HG02642 (cell line): Measurements from ENCODE around the gene EYA4.

ENCODE experiments used
- ATAC-seq: cut with Tn5 transposase; IDR thresholded peaks from one replicate; pipeline ENCODE4 v1.9.1; 2021; ENCODE audit warnings: mild to moderate bottlenecking; ENCODE audit not compliant: unreplicated experiment, poor library complexity

The EYA4 gene

DNA sequence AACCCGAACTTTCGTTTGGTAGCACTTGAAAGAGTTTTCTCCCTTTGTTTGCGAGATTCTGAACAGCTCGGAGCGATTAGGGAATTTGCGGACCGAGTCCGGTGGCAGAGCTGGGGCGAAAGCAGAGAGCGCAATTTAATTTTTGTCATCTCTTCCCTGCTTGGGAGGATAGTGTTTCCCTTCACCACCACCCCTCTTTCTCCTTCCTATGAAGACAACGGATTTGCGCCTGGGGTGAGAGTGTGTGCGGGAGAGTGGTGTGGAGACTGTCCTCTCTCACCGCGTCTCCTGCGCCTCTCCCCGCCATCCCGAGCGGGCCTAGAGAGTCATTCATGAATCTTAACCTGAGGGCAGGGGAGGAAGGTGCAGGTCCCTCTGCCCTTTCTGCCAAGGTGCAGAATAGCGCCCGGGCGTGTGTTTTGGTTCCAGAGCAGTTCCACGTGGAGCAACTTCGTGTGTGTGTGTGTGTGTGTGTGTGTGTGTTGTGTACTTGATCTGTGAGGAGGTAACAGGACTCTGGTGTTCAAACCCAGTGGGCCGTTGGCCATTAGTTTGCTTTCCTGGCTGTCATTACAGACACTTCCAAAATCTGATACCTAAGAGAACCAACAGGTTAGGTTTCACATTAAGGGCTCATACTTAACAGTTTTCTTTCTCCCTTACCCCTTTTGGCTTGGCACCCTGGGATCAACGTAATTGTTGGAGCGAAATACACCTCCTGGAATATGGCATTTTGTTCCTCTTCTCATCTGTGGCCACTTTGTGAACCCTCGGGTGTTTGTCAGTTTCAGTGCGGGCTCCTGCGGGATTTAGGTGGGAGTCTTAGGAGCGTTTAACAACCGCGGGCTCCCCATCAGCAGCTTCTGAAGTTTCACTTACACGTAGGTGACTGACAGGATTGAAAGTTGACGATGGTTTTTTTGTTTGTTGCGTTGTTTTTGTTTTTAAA is 1.8 kb downstream of the EYA4 start:
- no peak for ATAC-seq

DNA sequence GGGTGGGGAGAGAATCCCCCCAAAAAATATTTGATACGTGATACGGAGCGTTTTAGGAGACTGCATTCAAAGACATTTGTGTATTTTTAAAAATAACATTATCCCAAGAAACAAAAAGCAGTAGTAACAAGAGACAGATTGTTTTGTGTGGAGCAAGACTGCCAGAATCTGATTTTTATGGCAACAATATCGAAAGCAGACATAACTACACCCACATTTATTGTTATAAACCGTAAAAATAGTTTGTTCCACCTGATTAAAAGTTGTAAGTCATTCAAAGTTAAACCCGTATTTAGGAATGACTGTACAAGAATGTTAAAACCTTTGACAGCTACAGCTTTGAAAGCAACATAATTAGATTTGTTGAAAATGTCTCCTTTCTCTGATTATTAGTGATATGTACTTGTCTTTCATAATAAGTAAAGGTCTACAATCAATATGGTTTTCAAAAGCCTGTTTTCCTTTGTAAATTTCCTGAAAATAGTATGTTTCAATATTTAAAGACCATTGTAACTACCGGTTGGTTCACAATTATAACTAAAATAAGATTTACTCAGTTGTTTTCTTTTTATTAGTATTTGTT is 2.7 kb downstream of the EYA4 start:
- no peak for ATAC-seq

DNA sequence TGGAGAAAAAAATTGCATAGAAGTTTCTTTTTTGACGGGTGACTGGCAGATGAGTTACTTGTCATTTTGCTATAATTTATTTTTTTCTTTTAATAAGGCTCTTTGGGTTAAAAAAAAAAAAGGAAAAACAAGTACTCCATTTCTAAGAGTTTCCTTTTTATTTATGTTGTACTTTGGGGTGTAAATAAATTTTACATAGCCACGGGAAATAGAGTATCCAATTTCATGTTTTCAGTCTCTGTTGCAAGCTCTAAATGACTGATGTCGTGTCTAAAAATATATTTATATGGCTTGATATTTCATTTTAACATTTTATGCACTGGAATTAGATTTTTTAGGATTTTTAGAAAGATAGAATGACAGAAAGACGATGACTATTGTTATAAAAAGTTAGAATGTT is 3.4 kb downstream of the EYA4 start:
- no peak for ATAC-seq

DNA sequence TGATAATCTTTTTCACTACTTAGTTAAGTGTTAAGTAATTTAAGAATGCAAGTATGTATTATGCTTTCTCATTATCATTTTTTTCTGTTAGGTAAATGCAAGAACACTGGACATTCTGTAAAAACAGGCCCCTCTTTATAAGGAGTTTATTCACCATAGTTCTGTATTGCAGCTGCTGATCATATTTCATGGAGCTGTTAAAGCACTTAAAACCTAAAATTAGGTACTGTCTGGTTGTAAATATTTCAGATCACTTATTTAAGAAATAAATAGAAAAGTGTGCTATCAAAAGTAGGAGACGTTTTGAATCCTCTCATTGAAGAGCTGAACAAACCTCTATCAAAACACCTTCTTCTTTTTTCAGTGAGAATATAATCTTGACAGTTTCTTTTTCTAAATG is 3.9 kb downstream of the EYA4 start:
- no peak for ATAC-seq

DNA sequence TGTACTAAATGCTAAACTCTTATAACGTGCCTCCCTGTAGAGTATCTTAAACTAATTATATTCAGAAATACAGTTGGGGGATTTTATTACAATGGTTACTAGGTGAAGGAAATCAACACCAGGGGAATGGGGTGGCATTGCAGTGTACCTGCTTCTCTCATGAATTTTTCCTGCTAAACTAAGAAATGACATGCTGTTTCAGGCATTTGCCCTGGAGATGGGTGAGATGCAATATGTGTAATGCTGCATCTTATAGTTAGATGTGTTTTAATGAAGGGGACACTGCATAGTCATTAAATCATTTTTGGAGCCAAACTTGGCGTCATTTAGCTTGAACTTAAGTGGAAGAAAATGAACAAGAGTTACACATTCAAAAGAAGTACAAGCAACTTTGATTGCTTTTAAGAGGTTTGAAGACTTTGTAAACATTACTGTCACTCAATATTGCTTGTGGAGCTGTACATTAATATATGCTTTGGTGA is 4.3 kb downstream of the EYA4 start:
- no peak for ATAC-seq

DNA sequence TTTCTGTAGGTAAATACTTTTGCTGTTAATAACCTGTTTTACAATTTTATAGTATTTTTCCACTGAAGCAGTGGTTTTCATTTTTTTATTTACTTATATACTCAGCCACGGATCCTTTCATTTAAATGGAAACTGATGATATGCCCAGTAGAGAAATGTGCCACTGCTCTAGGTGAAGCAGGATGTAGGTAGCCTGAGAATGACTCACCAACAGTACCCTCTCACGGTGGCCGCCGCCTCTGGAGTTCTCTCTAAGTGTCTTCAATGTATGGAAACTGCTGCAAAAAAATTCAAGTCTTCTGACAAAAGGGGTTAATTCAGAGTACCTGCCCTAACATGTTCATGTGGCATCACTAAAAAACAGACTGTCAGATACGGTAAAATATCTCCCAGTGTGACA is 6.4 kb downstream of the EYA4 start:
- no peak for ATAC-seq

DNA sequence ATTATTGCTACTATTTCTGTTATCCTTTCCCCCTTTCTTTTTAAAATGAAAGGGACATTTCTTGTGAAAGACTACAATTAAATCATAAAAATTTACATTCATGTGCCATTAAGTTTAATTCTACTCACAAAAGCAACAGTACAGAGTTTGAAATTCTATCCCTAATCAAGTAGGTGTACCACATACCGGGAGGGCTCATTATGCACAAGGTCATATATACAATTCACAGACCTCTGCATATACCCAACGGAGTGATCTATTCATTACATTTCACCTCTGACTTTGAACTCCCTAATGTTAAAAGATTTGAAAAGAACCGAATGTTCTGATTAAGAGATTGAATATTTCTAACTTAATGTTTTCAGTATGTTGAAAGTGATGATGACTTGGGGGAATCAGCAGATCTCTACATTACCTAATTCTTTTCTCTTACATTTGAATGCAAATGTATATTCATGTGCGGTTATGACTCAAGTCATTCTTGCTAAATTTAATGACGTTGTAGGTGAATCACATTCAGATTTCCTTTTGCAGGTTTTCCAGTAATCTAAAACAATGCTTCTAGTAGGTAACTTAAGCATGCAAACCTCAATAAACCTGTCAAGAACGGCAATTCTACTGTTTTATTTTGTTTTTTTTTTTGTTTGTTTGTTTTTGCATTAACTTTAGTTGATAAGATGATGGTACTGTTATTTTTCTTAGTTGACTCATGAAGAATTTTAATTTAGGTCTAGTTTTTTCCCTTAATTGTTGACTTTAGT is 7.3 kb downstream of the EYA4 start:
- ATAC-seq = no peak

DNA sequence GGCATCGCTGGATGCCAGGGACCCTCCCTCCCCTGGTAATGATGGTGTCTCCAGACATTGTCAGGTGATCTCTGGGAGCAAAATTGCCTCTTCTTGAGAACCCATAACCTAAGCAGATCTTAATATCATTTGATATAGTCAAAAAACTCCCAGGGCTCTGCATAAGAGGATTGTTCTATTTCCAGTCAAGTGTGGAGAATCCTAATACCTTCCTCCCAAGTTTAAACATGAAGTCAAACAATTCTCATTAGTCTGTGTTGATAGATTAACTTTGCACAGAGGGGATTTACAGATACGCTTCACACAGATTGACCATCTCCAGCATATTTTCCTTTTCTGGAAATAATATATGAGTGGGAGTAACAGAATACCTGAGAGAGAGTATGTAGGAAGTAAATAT is 10.5 kb downstream of the EYA4 start:
- no peak for ATAC-seq

DNA sequence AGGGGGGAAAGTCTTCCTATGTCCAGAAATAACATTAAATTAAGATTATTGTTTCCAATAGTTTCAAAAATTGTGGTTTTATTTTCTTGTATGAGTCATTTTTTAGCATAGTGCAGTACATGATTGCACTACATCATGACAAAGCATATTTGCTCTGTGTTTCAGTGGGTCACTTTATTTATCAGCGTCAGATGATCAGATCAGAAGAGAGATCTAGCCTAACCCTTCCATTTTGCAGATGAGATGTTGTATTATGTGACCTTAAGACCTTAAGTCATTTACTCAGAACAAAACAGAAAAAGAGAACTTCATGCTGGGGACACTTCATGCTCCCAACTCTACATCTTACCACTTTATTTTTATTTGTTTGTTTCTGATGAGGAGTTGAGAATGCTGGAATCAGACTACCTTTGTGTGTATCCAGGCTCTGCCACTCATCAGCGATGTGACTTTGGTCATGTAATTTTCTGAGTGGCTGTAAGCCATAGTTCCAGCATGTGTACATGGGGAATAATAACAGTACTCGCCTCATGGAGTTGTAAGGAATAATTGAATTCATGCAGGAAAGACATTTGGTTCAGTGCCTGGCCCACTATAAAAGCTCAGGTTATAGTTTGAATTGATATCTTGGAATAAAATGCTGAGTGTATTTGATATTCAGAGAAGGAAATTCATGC is 13.5 kb downstream of the EYA4 start:
- ATAC-seq = no peak

DNA sequence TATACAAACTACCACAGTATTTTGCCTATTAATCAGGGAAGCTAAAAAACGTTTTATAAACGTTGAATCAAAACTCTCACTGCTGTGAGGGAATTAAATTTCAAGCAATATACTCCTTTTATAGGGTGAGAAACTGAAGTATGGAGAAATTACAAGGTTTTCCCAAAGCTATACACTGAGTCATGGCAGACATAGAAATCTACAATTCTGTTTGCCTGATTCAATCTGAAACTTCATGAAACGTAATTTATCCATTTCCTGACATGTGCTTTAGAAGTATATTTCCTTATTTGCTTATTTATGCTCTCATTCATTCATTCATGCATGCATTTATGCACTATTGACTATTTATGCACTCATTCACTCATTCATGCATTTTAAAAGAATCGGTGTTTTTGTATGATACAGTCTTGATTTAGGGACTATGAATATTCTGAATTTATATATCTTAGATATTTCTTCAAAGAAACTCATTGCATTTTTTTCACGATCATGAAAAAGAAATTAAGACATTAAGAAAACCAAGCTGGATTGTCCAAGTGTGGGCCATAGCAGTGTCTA is 16.5 kb downstream of the EYA4 start:
- no peak for ATAC-seq

DNA sequence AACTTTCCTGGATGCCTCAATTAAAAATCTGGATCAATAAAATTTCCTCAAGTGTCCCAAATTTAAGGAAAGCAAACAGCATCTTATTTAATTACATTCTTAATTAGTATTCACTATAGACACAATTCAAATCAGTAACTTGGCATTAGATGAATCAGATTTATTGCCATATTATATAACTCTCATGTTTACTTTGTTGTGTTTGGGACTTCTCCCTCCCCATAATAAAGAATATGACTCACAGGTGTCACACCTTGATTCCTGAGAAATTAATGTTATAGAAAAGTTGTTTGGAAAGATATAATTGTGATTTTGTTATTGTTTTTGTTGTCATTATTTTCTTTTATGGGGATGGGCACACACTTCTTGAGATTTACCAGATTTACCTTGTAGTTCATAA is 18.4 kb downstream of the EYA4 start:
- no peak for ATAC-seq

DNA sequence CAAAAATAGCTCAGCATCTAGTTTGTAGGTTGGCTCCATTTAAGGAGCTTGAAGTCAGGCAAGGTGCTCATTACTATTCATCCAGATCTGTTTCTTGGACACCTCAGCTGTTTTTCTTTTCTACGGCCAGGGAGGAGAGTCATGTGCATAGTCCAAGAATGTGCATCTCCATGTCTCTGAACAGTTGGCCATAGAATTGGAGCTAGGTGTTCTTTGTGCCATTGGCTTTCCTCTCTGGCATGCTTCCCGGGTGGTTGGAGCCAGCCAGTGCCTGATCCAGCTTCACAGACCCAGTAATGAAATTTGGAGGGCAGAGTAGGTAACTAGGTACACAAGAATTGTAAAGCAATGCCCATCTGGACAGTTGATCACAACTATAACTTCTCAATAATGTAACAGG is 21.6 kb downstream of the EYA4 start:
- no peak for ATAC-seq

DNA sequence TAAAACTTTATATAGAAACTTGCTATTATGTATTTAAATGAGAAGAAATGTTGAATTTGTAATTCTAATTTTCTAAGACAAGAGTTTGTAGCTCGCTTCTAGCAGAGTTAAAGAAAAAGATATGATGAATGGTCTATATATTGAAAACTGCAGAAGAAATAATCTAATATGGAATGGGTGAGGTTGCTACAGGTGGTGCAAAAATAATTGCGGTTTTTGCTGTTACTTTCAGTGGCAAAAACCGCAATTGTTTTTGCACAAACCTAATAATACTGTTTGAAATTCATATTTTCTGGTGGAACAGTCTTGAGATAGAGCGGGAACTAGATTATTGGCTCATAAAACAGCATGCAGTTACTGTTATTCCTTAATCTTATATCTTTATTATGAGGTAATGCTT is 23.9 kb downstream of the EYA4 start:
- no peak for ATAC-seq

DNA sequence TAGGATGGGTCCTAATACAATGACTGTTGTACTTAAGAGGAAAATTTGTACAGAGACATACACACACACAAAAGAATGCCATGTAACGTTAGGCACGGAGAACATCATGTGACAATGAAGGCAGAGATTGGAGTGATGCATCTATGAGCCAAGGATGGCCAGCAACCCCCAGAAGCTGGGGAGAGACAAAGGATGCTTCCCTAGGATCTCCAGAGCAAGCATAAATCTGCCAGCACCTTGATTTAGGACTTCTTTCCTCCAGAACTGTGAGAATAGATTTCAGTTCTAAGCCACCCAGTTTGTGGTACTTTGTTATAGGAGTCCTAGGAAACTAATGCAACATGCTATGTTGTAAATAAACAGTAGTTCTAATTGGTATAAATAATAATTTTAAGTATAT is 25.0 kb downstream of the EYA4 start:
- ATAC-seq = no peak

DNA sequence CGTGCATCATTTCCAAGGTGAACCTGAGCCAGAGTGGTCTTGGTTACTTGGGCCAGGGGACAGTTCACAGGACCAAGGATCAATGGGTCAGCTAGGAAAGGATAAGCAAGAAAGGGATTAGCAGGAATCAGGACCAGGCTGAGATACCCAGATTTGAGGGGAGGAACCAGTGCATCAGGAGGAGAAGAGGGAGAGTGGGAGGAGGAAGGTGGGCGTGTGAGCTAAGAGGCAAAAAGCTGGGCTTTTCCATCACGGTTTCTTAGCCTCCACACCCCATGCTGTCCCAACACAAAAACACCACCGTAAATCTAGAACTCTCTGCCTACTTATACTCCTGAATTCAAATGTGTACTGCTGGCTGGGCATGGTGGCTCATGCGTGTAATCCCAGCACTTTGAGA is 27.5 kb downstream of the EYA4 start:
- no peak for ATAC-seq

DNA sequence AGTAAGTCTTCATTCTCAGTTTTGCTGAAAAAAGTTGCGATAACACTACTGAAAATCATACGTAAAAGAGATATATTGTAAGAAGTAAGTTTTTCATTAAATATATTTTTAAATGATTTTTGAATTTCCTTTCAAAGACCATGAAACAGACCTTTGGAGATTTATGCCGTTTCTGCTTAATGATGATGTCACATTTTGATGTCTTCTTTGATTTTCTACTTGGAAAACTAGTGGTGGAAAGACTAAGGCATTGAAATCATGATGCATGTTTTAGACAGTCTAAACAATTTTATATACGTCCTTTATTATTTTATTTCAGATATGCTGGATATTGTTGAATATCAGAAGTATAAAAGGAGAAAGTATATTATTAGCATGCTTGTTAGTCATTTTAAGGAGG is 33.7 kb downstream of the EYA4 start:
- ATAC-seq = no peak

DNA sequence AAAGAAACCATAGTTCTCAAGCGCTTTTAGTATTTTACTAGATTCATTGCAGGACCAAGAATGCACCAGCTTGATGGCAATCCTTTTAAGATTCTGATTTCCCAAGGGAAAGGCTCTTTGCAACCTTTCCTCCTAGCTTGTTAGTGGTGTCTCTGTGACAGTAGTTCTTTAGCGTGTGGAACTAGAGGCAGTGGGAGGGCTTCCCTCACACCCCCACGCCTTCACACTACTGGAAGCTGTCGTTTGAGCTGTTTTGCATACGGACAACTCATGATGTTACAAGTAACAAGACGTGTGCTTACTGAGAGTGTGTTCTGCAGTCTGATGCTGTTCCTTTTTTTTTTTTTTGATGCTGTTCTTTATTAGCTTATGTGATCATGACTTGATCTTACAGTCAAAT is 34.1 kb downstream of the EYA4 start:
- no peak for ATAC-seq

DNA sequence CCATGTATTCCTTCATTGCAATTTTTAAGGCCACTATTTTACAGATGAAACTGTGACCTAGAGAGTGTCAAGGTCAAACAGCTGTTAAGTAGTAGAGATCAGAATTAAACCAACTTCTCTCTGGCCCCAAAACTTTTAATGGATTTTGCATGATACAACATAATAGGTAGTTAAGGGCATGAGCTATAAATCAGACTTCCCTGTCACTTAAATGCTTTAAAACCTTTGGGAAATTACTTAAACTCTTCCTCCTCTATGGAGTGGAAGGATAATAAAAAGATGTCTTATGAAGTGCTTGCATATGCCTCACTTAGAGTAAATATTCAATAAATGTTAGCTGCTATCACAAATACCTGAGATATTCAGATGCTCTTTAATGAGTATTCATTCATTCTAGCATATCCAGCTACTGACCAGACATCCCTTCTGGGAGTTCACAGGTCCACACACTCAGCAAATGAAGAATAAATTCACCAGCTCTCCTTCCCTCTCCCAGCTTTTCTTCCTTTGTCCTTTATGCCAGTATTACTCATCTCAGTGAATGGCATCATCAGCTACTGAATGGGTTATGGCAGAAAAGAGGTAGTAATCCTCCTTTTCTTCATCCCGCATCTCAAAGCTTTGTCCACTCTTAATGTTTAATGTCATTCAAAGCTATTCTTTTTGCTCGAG is 36.2 kb downstream of the EYA4 start:
- ATAC-seq = no peak

DNA sequence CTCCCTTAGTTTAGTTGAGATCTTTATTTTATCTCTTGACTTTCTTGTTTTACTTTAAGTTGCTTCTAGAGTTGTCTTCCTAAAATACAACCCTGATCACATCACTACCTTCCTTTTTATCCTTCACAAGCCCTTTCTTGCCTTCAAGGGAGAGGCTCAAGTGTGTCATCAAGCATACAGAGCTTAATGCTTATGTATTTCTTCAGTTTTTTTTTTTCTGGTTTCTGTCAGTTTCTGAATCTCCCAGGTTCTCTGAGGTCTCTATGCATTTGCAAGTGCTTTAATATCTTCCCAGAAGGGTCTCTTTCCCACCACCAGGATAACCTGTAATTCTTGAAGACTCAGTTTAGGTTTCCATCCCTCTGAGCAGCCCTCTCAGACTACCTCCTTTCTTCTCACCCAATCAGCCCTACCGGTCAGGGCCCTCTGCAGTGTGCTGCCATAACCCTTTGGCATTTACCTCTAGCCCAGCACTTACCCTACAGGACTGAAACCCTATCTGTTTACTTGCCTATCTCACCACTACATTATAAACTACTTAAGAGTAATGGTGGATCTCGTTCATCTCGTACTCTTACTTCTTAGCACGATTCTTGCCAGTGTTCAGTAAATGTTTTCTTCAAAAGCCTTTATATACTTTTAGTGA is 36.9 kb downstream of the EYA4 start:
- ATAC-seq = no peak
